Fibroblast of the aortic adventitia (primary cell): ENCODE results near the gene SKOR2. TPM values are rescaled to one million over a fixed set of nuclear protein-coding genes. Genes with fewer than 3 reads are reported as not detected.

Experiments
- DNase-seq: peaks from one replicate; pipeline ENCODE4 v3.0.0-alpha.2; 2010; ENCODE audit warnings: low read depth
- H3K4me3 ChIP-seq: 2 replicates; pipeline ENCODE4 v1.5.1; 2011; ENCODE audit warnings: low read depth, mild to moderate bottlenecking, control low read depth, low read length, moderate library complexity
- CTCF ChIP-seq: IDR thresholded peaks from 2 replicates; pipeline ENCODE4 v1.5.1; 2011; ENCODE audit warnings: mild to moderate bottlenecking, low read length, control low read depth, inconsistent platforms; ENCODE audit not compliant: insufficient read depth
- total RNA-seq: library from RNA; depleted of rRNA; stranded (reverse); fragments of >200 nt; gene quantifications from 2 replicates; pipeline ENCODE4 v1.2.3, GENCODE V29; 2012; ENCODE audit warnings: low replicate concordance

The SKOR2 gene
- total RNA-seq, 1 donor: not detected

GRCh38 chr18:47248604-47249313 lies 2.7 kb downstream of the SKOR2 start:
- DNase-seq: no peak
- no peak overlapping the region for H3K4me3 ChIP-seq
- no peak for TF ChIP-seq CTCF

DNA sequence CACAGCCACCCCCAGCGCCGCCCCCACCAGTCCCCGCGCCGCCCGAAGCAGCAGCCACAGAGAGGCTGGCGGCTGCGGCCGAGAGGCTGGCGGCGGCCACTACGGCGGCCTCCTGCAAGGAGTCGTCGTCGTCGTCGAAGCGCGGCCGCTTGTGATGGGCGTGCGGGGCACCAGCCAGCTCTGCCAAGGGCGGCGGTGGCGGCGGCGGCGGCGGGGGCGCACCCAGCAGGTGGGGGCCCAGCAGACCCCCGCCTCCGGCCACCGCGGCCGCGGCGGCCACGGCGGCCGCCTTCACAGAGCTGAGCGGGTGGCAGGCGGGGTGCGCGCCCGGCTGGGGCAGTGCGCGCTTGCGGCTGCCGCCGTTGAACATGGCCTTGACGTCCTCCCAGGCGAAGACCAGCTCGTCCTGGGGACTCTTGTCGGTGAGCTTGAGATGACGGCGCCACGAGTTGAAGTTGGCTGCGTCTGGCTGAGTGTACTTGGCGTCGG lies 3.3 kb downstream of the SKOR2 start:
- TF ChIP-seq CTCF: no peak
- no peak overlapping the region for H3K4me3 ChIP-seq
- no peak for DNase-seq

DNA sequence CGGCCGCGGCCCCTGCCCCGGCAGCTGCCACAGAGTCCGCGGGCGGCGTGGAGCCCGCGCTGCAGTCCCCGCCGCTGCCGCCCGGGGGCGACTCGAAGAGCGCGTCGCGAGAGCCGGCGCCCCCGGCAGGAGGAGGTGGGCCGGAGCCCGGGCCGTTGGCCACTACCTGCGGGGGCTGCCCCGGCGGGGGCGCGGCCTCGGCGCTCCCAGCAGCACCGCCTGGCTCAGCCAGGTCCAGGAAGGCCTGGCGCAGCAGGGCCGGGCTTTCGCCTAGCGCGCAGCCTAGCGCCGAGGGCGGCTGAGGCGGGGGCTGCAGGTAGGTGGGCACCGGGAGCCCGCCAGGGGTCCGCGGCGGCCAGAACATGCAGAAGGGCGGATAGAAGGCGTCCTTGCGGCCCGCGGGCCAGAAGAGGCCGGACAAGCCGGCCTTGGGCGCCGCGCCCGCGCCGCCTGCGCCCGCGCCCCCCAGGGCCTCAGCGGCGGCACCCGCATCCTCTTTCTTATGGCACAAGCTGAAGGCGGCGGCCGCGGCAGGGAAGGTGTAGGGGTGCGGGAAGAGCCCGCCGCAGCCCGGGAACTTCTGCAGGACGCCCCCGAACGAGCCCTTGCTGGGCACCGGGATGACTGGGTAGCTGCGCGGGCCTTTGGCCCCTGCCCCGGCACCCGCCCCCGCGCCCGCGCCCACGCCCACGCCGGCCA lies 3.9 kb downstream of the SKOR2 start:
- DNase-seq: no peak
- TF ChIP-seq CTCF: no peak
- no peak overlapping the region for H3K4me3 ChIP-seq

DNA sequence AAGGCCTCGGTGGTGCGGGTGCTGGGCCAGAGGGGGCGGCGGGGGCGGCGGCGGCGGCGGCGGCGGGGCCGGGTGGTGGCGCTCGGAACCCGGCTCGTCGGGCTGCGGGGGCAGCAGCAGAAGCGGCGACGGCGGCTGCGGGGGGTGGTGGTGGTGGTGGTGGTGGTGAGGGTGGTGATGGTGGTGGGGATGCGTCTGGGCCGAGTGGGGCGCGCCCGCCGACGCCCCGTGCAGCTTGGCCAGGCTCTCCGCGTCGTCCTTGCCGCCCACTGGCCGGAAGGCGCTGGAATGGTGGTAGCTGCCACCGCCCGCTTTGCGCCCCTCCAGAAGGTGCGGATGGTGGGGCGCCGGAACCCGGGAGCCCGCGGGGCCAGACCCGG lies 4.4 kb downstream of the SKOR2 start:
- no peak overlapping the region for H3K4me3 ChIP-seq
- no peak for DNase-seq
- no peak for TF ChIP-seq CTCF

DNA sequence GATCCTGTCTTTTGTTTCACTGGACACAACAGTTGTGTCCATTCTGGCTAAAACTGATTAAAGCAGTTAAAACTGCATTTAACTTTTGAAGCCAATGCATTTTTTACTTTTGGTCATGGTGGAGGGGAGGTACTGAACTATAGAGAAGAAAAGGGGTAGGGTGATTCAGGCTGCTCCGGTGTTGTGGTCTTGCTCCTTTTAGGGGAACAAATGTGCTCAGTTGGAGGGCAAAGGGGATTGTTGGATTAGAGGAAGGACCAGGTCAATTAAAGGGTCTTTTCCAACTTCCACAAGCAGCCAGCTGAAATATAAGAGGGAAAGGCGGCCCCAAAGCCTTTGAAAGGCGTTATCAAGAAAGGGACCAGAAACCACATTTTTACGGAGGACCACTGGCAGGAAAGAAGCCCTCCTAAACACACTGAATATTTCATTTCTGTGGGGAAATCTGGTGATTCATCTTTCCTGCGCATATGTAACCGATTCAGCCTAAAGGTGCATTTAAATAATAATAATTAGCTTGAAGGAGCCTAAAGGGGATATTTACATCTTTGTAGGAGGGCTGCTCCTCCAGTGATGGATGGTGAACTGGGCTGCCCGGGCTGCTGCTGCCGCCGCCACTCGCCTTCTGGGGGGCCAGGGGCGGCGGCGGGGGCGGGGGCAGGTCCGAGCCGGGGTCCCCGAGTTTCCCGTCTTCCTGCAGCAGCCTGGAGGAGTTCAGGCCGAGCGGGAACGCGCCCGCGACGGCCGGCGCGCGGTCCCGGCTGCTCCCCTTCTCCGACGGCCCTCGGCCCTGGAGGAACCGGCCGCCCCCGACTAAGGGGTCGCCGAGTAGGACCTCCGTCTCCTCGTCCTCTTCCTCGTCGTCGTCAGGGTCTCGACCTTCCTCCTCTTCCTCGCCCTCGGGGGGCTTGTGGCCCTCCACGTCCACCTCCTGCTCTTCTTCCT lies 5.2 kb downstream of the SKOR2 start:
- no peak for TF ChIP-seq CTCF
- no peak for DNase-seq
- no peak overlapping the region for H3K4me3 ChIP-seq

- TF ChIP-seq CTCF: no peak
- H3K4me3 ChIP-seq: no peak overlapping the region
- no peak for DNase-seq
Measured at GRCh38 chr18:47244086-47244485, 7.4 kb downstream of the SKOR2 start.
